Activated CD8-positive, alpha-beta memory T cell treated with anti-CD3 and anti-CD28 coated beads for 36 hours (primary cell): ENCODE measurements around the gene DHFR. TPM values are rescaled to one million over a fixed set of nuclear protein-coding genes. Genes with fewer than 3 reads are reported as not detected.
"Not testable (repeated sequence)": the region's sequence is repeated elsewhere in the genome, so short reads cannot be mapped to it uniquely, and the experiment has no call there.

Experiments used
- CTCF ChIA-PET: fragments of 350-600 bp; sonication (Branson Sonifier 250); formaldehyde crosslinking; loops from one replicate; lab custom pipeline; 2021; ENCODE audit warnings: antibody characterized with exemption; lab: Charles Lee
- POLR2A ChIA-PET: fragments of 350-600 bp; sonication (Branson Sonifier 250); formaldehyde crosslinking; loops from one replicate; lab custom pipeline; 2021; ENCODE audit warnings: antibody characterized with exemption; lab: Charles Lee
- total RNA-seq, 2 experiments: library from RNA; stranded (reverse); gene quantifications; one replicate each; pipeline ENCODE4 v1.2.3, GENCODE V29; 2021

The DHFR gene
- total RNA-seq, 2 experiments from 2014 or later, result 96.3 to 102 TPM

DNA sequence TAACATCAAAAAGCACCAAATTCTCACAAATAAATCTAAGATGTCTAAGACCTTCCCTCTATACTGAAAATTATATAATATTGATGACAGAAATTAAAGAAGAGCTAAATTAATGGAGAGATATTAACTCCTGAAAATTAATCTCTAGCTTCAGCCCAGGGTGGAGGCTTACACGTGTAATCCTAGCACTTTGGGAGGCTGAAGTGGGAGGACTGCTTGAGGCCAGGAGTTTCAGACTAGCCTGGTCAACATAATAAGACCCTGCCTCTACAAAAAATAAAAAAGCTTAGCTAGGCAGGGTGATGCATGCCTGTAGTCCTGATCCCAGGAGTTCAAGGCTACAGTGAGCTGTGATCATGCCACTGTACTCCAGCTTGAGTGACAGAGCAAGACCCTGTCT is 45.1 kb downstream of the DHFR start:
- POLR2A ChIA-PET, result no interaction called here
- CTCF ChIA-PET, result no interaction called here

DNA sequence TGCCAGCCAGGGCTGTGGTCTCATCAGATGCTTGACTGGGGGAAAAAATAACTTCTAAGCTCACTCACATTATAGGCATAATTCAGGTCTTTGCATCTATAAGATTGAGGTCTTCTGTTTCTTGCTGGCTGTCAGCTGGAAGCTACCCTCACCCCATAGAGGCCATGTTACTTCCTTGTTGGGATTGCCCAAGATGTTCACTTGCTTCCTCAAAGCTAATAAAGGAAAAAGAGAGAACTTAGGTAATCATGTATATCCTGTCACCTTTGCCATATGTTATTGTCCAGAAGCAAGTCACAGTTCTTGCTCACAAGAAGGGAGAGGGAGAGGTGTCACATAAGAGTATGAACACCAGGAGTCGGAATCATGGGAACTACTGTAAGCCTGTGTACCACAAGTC is 46.1 kb downstream of the DHFR start:
- ChIA-PET POLR2A (no interaction called here), CTCF (no interaction called here)

DNA sequence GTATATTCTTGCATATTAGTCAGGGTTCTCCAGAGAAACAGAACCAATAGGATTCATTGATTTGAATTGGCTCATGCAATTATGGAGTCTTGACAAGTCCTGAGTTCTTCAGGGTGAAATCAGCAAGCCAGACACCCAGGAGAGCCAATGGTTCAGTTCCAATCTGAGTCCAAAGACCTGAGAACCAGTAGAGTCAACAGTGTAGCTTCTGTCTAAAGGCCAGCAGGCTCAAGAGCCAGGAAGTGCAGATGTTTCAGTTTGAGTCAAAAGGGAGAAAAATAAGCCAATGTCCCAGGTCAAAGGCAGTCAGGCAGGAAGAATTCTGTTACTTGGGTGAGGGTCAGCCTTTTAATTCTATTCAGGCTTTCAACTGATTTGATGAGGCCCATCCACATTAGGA is 47.0 kb downstream of the DHFR start:
- CTCF ChIA-PET, result no interaction called here
- POLR2A ChIA-PET, result no interaction called here

DNA sequence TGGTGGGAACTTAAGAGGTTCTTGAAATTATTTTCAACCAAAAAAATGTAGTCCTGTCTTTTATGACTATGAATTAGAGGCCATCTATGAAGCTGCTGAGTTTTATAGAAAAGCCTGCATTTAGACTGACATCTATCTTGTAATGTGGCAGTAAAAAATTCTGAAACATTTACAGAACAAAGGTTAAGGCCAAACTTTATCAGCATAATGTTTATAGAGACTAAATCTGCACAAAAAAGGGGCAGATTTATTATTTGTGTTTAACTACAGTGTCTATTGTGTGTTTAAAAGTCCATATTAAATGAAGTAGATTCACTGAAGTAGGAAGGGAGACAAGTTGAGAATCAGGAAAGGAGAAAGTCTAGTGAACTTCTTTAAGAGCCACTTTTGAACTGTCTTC is 47.4 kb downstream of the DHFR start:
- ChIA-PET CTCF (no interaction called here), POLR2A (no interaction called here)

DNA sequence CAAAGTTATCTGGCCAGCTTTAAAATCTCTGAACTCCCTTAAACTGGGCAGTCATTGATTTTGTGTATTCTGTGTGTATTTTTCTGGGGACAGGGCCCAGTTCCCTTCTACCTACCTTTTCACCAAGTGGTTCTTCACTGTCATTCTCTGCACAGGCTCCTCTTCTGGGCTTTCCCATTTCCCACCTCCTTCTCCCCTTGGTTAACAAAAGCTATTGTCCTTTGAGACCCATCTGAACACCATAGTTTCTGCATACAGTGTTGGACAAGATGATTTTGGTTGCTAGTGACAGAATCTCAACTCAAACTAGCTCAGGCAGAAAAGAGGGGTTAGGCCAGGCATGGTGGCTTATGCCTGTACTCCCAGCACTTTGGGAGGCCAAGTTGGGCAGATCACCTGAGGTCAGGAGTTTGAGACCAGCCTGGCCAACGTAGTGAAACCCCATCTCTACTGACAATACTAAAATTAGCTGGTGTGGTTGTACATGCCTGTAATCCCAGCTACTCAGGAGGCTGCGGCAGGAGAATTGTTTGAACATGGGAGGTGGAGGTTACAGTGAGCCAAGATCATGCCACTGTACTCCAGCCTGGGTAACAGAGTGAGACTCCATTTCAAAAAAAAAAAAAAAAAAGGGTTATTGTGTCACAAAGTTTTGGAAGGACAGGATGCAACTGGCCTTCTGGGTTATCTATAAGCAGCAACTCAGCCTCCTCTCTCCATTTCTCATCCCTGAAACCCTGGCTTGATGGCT is 53.7 kb downstream of the DHFR start:
- ChIA-PET CTCF (no interaction called here), POLR2A (no interaction called here)

DNA sequence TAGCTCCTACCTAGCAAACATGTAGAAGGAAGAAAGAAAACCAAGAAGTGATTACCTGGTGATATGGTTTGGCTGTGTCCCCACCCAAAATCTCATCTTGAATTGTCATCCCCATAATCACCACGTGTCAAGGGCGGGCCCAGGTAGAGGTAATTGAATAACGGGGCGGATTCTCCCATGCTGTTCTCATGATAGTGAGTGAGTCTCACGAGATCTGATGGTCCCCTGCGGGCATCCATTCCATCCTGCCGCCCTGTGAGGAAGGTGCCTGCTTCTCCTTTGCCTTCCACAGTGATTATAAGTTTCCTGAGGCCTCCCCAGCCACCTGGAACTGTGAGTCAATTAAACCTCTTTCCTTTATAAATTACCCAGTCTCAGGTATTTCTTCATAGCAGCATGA is 57.3 kb downstream of the DHFR start:
- ChIA-PET CTCF (no interaction called here), POLR2A (no interaction called here)

DNA sequence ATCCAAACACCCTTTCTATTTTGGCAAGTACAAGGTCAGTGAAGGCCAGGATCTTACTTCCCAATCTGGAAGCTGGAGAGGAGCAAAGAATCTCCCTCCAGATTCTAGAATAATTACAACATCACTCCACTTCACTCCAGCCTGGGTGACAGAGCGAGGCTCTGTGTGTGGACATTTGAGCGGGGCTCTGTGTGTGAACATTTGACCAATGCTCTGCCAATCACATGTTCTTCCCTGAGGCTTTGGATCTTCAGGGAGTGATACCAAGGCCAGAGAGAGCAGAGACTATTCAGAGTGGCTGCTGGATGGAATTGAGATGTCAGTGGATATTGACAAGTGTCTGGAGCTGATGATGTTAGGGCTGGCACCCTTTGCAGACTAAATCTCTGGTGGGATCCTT is 60.0 kb downstream of the DHFR start:
- ChIA-PET CTCF (no interaction called here), POLR2A (no interaction called here)

DNA sequence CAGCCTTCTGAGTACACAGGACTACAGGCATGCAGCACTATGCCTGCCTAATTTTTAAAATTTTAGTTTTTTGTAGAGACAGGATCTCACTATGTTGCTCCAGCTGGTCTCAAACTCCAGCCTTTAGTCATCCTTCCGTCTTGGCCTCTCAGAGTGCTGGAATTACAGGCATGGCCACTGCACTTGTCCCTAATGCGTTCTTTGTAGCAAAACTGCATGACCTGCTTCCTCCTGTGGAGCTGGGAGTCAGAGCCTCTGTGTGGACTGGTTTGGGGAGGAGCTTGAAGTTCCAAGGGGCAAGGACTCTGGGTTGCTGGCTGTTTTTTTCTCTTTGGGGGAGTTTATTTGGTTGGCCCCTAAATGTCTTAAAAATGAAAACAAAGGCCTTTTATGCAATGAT is 62.0 kb downstream of the DHFR start:
- CTCF ChIA-PET, result interaction anchor here (1.6 kb wide), 1 partner anchor 501 kb away, joined by 6 read pairs; no protein-coding TSS in a partner anchor
- POLR2A ChIA-PET, result no interaction called here

DNA sequence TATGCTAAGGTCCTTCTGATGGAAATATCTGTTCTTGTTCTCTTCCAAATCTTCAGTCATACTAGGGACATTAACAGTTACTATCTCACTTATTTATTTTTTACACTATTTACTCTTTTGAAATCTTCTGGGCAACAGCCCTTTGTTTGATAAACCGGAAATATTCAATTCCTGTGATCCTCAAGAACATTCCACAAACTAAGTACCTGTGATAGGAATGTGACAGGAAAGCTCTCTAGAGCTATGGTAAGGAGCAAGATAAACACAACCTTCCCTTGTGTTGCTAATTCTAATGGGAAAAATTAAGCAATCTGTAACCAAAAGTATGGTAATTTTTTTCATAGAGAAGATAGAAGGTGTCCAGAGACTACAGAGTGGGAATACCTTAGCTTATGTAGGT is 62.7 kb downstream of the DHFR start:
- CTCF ChIA-PET, result no interaction called here
- POLR2A ChIA-PET, result no interaction called here

DNA sequence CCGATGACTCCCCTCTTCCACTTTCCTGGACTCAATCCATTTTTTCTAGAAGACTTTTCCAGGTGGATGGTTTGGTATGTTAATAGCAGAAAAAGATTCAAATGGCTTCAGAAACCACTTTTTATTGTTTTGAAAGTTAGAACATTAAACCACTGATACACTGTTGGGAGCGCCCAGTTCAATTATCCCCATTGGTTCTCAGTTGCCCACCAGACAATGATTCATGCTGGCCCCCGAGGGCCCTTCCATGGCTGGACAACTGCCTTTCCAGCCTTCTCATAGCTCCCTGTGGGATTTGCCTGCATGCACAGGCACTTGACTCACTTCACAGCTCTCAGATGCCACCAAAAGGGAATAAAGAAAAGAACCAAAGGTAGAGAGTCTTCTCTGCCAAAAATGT is 63.4 kb downstream of the DHFR start:
- ChIA-PET POLR2A (no interaction called here), CTCF (no interaction called here)

DNA sequence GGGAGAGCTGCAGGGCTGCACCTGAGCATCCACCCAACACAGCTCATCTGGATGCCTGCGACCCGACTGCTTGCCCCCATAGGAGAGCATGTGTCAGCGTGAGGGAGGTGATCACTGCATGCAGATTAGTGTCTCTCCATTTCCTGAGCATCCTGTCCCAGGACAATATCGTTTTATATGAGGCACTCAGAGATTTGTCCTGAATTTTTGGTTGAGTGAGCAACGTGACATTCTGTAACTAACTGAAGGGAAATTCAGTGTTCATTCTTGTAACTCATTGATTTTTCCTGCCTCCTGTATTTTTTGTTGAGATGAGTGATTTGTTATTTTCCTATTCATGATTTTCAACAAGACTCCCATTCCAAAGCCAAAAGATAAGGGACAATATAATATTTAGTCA is 64.0 kb downstream of the DHFR start:
- ChIA-PET CTCF (no interaction called here), POLR2A (no interaction called here)

DNA sequence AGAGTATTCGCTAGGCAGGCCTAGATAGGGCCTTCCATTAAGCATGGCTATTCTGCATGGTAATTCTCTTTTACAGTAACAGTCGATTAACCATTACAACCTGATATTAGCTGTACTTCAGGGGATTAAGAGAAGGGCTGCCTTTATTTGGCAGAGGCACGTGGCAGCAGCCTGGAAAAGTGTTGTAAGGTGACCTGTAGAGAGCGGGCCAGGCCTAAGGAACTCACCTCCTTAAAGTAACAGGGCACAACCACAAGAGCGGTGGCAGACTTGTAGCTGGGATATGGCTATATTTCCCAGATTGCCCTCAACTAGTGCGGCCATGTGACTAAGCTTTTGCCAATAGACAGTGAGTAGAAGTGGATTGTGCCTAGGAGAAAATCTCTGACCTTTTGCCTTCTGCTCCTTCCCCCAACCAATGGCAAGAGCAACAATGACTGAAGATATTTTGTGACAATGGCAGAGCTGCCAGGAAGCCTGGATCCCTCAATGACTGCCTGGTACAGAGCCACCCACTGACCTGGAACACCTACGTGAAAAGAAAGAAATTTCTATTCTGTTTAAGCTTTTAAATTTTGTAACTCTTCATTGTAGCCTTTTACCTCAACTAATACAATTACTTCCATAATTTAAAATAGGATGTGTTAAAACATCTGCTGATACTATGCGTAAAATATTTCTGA is 65.8 kb downstream of the DHFR start:
- ChIA-PET POLR2A (no interaction called here), CTCF (no interaction called here)

DNA sequence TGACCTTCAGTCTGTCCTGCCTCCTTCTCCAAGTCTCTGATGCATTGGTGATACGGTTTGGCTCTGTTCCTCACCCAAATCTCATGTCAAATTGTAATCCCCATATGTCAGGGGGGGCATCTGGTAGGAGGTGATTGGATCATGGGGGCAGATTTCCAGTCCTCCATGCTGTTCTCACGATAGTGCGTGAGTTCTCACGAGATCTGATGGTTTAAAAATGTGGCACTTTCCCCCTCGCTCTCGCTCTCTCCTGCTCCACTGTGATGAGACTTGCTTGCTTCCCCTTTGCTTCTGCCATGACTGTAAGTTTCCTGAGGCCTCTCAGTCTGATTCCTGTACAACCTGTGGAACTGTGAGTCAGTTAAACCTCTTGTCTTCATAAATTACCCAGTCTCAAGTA is 70.0 kb downstream of the DHFR start:
- CTCF ChIA-PET, result interaction anchor here (0.6 kb wide), 1 partner anchor 36 kb away, joined by 3 read pairs; no protein-coding TSS in a partner anchor
- POLR2A ChIA-PET, result no interaction called here

DNA sequence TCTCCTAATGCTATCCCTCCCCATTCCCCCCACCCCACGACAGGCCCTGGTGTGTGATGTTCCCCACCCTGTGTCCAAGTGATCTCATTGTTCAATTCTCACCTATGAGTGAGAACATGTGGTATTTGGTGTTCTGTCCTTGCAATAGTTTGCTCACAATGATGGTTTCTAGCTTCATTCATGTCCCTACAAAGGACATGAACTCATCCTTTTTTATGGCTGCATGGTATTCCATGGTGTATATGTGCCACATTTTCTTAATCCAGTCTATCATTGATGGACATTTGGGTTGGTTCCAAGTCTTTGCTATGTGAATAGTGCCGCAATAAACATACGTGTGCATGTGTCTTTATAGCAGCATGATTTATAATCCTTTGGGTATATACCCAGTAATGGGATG is 74.5 kb downstream of the DHFR start:
- POLR2A ChIA-PET, CTCF ChIA-PET: not testable (repeated sequence)

DNA sequence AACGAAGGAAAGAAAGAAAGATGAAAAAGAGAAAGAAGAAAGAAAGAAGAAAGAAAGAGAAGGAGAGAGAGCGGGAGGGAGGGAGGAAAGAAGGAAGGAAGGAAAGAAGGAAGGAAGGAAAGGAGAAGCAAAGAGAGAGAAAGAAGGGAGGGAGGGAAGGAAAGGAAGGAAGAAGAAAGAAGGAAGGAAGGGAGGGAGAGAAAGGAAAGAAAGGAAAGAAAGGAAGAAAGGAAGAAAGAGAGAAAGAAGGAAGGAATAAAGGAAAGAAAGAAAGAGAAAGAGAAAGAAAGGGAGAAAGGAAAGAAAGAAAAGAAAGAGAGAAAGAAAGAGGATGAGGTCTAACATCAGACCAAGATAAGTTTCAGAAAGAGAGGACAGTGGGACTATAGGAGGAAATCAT is 75.7 kb downstream of the DHFR start:
- ChIA-PET POLR2A (no interaction called here), CTCF (no interaction called here)

DNA sequence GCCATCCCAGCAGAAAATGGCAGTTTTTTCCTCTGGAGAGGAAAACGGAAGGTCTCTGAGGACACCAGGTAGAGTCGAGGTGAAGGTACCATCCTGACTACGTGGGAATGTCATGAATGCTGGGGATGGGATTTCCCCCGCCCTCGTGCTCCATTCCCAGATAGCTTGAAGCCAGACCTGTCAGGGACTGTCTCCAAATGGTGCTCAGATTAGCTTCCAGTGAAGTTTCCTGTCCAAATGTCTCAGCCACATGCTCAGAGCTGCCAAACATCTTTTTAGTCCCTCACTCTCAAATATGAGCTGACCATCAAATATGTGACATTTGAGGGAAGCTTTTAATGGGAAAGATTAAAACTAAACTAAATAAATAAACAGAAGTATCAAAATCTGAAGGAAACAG is 77.1 kb downstream of the DHFR start:
- ChIA-PET POLR2A (no interaction called here), CTCF (no interaction called here)

DNA sequence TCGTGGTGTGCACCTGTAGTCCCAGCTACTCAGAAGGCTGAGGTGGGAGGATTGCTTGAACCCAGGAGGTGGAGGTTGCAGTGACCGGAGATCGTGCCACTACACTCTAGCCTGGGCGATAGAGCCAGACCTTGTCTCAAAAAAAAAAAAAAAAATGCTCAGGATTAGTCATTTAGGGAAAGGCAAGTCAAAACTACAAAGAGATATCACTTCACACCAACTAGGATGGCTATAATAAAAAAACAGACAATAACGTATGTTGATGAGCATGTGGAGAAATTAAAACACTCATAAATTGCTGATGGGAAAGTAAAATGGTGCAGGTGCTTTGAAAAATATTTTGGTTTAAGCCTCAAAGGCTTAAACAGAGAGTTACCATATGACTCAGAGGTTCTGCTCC is 78.4 kb downstream of the DHFR start:
- ChIA-PET POLR2A (no interaction called here), CTCF (no interaction called here)
